Natural killer cell (primary cell): Measurements from ENCODE around the gene RUNDC1. TPM values are rescaled to one million over a fixed set of nuclear protein-coding genes. Genes with fewer than 3 reads are reported as not detected.

Source experiments
- ATAC-seq, 3 donors: fragments of 150-1000 bp in 2 of 3; fragments of 200-7000 bp in 1 of 3; cut with Tn5 transposase; 1 replicate in 1 of 3; 2 replicates in 2 of 3; pipeline ENCODE4 v1.10.0; 2021; ENCODE audit warnings: mild to moderate bottlenecking in 2 of 3, moderate library complexity in 2 of 3
- DNase-seq, 2 donors: peaks; one replicate each; pipeline versions ENCODE4 v3.0.0 to v3.0.0-alpha.2; 2013 to 2021; ENCODE audit warnings: mixed read lengths in 1 of 2
- H3K27ac ChIP-seq: one replicate; pipeline ENCODE4 v1.5.1; 2013; ENCODE audit warnings: mild to moderate bottlenecking, low read length
- H3K27me3 ChIP-seq: one replicate; pipeline ENCODE4 v1.6.1; 2013; ENCODE audit warnings: low read length; ENCODE audit not compliant: control insufficient read depth, insufficient read depth
- H3K36me3 ChIP-seq: one replicate; pipeline ENCODE4 v1.6.1; 2013; ENCODE audit warnings: low read length; ENCODE audit not compliant: control insufficient read depth, insufficient read depth
- H3K4me1 ChIP-seq: one replicate; pipeline ENCODE4 v1.6.1; 2013; ENCODE audit warnings: low read length; ENCODE audit not compliant: control insufficient read depth, insufficient read depth
- H3K4me3 ChIP-seq: one replicate; pipeline ENCODE4 v1.5.1; 2013; ENCODE audit warnings: low read length
- H3K9me3 ChIP-seq: one replicate; pipeline ENCODE4 v1.6.1; 2013; ENCODE audit warnings: low read length; ENCODE audit not compliant: control insufficient read depth, insufficient read depth
- H3K27ac Mint-ChIP-seq, 2 donors: one replicate each; pipeline ENCODE4 v1.8.0; 2022; ENCODE audit warnings: mild to moderate bottlenecking in 2 of 2, mixed read lengths in 2 of 2, moderate library complexity in 1 of 2
- H3K27me3 Mint-ChIP-seq, 2 donors: one replicate each; pipeline ENCODE4 v1.8.0; 2022; ENCODE audit warnings: low read depth in 2 of 2, mixed read lengths in 2 of 2
- H3K36me3 Mint-ChIP-seq: one replicate; pipeline ENCODE4 v1.8.0; 2022; ENCODE audit warnings: mixed read lengths
- H3K4me1 Mint-ChIP-seq, 2 donors: one replicate each; pipeline ENCODE4 v1.8.0; 2022; ENCODE audit warnings: mixed read lengths in 2 of 2
- H3K4me3 Mint-ChIP-seq: one replicate; pipeline ENCODE4 v1.8.0; 2022; ENCODE audit warnings: mild to moderate bottlenecking, moderate library complexity, mixed read lengths
- H3K9me3 Mint-ChIP-seq, 2 donors: one replicate each; pipeline ENCODE4 v1.8.0; 2022; ENCODE audit warnings: mixed read lengths in 2 of 2
- CTCF ChIP-seq: fragments of 200-600 bp; IDR thresholded peaks from one replicate; pipeline ENCODE4 v1.8.0; 2022; ENCODE audit warnings: antibody characterized with exemption
- WGBS: methylation state at CpG from one replicate; pipeline ENCODE4 v1.1.7; 2013; ENCODE audit warnings: missing lambda C conversion rate; ENCODE audit not compliant: insufficient coverage; 5-methylcytosine and 5-hydroxymethylcytosine counted together
- intact Hi-C: fragments of 100-400 bp; cut with micrococcal nuclease; formaldehyde crosslinking; loops from one replicate; pipeline ENCODE4 v1.14.2; 2022
- total RNA-seq, 4 donors: library from RNA; stranded (reverse); fragments of 120-200 nt in 1 of 4; gene quantifications; one replicate each; pipeline versions ENCODE4 v1.2.3 to v1.2.4, GENCODE V29; 2013 to 2022

RUNDC1 gene
- total RNA-seq, 3 donors from 2014 or later (not counting 1 experiment from before 2014, with no cell fraction given), result 11.6 to 15.8 (median 14.6) TPM

- Histone ChIP-seq H3K27me3 (no peaks in the 10 kb centered on the region), H3K36me3 (no peaks in the 10 kb centered on the region), H3K4me1 (peaks cover 34% of the 10 kb centered on the region), H3K4me3 (peak within 1 kb of the TSS; percentile 63), H3K9me3 (no peaks in the 10 kb centered on the region), H3K27ac (peak within 1 kb of the TSS; percentile 59)
- H3K36me3 Mint-ChIP-seq, result no peaks in the 10 kb centered on the region
- DNase-seq, result peak; percentile 75 to 89
- no peaks in the 10 kb centered on the region for H3K9me3 Mint-ChIP-seq
- intact Hi-C loops, result loop anchor here (2.0 to 10.0 kb wide), 6 partner anchors 100 to 458 kb away; partner anchors contain the start of genes BRCA1, DHX8 and NBR1
- peak within 1 kb of the TSS; percentile 81 to 95 for H3K27ac Mint-ChIP-seq
- WGBS, result under 1% methylated on average over 52 of the region's 61 CpGs
- no peaks in the 10 kb centered on the region for H3K27me3 Mint-ChIP-seq
- H3K4me3 Mint-ChIP-seq, result peak within 1 kb of the TSS; percentile 95
- TF ChIP-seq CTCF, result peak; percentile 49
- peak; percentile 68 to 77 (median 72) for ATAC-seq
- peaks cover 10 to 32% of the 10 kb centered on the region in 2 donors for H3K4me1 Mint-ChIP-seq
Observed at GRCh38 chr17:43024407-43025289, 44.3 kb downstream of the RUNDC1 start, which contains the start of gene RND2. Gene RND2 (plus strand): TSS chr17:43025231. CDS start chr17:43025348, 117 bp downstream.

- Histone ChIP-seq H3K27ac (no peak overlapping the region), H3K9me3 (no peaks in the 10 kb centered on the region), H3K4me3 (peak overlapping the region; percentile 18), H3K4me1 (peaks cover 34% of the 10 kb centered on the region), H3K36me3 (no peaks in the 10 kb centered on the region), H3K27me3 (no peaks in the 10 kb centered on the region)
- intact Hi-C loops, result loop anchor here (2.0 to 10.0 kb wide), 4 partner anchors 100 to 458 kb away; partner anchors contain the start of genes BRCA1 and DHX8
- H3K9me3 Mint-ChIP-seq, result no peaks in the 10 kb centered on the region
- no peaks in the 10 kb centered on the region for H3K27me3 Mint-ChIP-seq
- H3K27ac Mint-ChIP-seq, result peak overlapping the region; percentile 81 to 95
- no peak for TF ChIP-seq CTCF
- ATAC-seq, result no peak
- H3K36me3 Mint-ChIP-seq, result no peaks in the 10 kb centered on the region
- no peak for DNase-seq
- peak overlapping the region; percentile 82 for H3K4me3 Mint-ChIP-seq
- H3K4me1 Mint-ChIP-seq, result peaks cover 10 to 26% of the 10 kb centered on the region in 2 donors
- 14% methylated on average over 27 of the region's 27 CpGs for WGBS
Observed at GRCh38 chr17:43025290-43025657, 44.9 kb downstream of the RUNDC1 start.

GRCh38 chr17:43025766-43026537 lies 45.6 kb downstream of the RUNDC1 start:
- WGBS, result 77% methylated on average over 15 of the region's 16 CpGs

More at GRCh38 chr17:43025766-43026537, 45.6 kb downstream of the RUNDC1 start:
- H3K36me3 Mint-ChIP-seq, result no peaks in the 10 kb centered on the region
- H3K4me3 Mint-ChIP-seq, result peak overlapping the region; percentile 82
- Histone ChIP-seq H3K27ac (no peak overlapping the region), H3K27me3 (no peaks in the 10 kb centered on the region), H3K4me3 (no peak overlapping the region), H3K9me3 (no peaks in the 10 kb centered on the region), H3K4me1 (peaks cover 32% of the 10 kb centered on the region), H3K36me3 (no peaks in the 10 kb centered on the region)
- ATAC-seq, result no peak
- peak overlapping the region in 1 of 2 donors; percentile 95 for H3K27ac Mint-ChIP-seq
- intact Hi-C loops, result loop anchor here (2.0 to 10.0 kb wide), 4 partner anchors 99 to 457 kb away; partner anchors contain the start of genes BRCA1 and DHX8
- TF ChIP-seq CTCF, result no peak
- peak in 1 of 2 donors; percentile 34 for DNase-seq
- H3K4me1 Mint-ChIP-seq, result peaks cover 10 to 22% of the 10 kb centered on the region in 2 donors
- H3K27me3 Mint-ChIP-seq, result no peaks in the 10 kb centered on the region
- no peaks in the 10 kb centered on the region for H3K9me3 Mint-ChIP-seq
